GM19395 (cell line): ENCODE results near the gene ORAI3.

Source experiments
- ATAC-seq: cut with Tn5 transposase; IDR thresholded peaks from one replicate; pipeline ENCODE4 v1.9.1; 2021; ENCODE audit warnings: mild to moderate bottlenecking, moderate library complexity; ENCODE audit not compliant: unreplicated experiment

The ORAI3 gene

GRCh38 chr16:30948667-30949649, at the start of gene ORAI3:
Gene ORAI3 (plus strand): TSS chr16:30949068. CDS start chr16:30949290, 222 bp downstream.
- ATAC-seq: peak; percentile 58

- no peak for ATAC-seq
These were observed 49.1 kb upstream of the ORAI3 start for GRCh38 chr16:30899794-30900193.

GRCh38 chr16:30900588-30900987, 48.3 kb upstream of the ORAI3 start:
- no peak for ATAC-seq

GRCh38 chr16:30901201-30902028, 47.5 kb upstream of the ORAI3 start:
- no peak for ATAC-seq

- ATAC-seq: no peak
These were observed 46.6 kb upstream of the ORAI3 start for GRCh38 chr16:30902029-30902972.

- no peak for ATAC-seq
These were observed 45.9 kb upstream of the ORAI3 start for GRCh38 chr16:30903002-30903401.

GRCh38 chr16:30903596-30903995, 45.3 kb upstream of the ORAI3 start:
- ATAC-seq: no peak

GRCh38 chr16:30904114-30904780, 44.6 kb upstream of the ORAI3 start:
- no peak for ATAC-seq

- ATAC-seq: no peak
These were observed 41.8 kb upstream of the ORAI3 start for GRCh38 chr16:30907064-30907463.

- ATAC-seq: no peak
These were observed 38.3 kb upstream of the ORAI3 start for GRCh38 chr16:30910427-30911029.

GRCh38 chr16:30912794-30913412, 36.0 kb upstream of the ORAI3 start:
- no peak for ATAC-seq

GRCh38 chr16:30914830-30915229, 34.0 kb upstream of the ORAI3 start:
- ATAC-seq: no peak

GRCh38 chr16:30918614-30919013, 30.3 kb upstream of the ORAI3 start:
- ATAC-seq: no peak

GRCh38 chr16:30920891-30921290, 28.0 kb upstream of the ORAI3 start:
- no peak for ATAC-seq

GRCh38 chr16:30921459-30921747, 27.5 kb upstream of the ORAI3 start:
- ATAC-seq: no peak

GRCh38 chr16:30921748-30922419, 27.0 kb upstream of the ORAI3 start:
- ATAC-seq: peak; percentile 8

- ATAC-seq: peak; percentile 75
These were observed 26.4 kb upstream of the ORAI3 start for GRCh38 chr16:30922420-30922959.

GRCh38 chr16:30922960-30923535, 25.8 kb upstream of the ORAI3 start:
- ATAC-seq: peak; percentile 65
